Liver (tissue), 9 donors: ENCODE results near the gene MAN1C1. TPM values are rescaled to one million over a fixed set of nuclear protein-coding genes. Genes with fewer than 3 reads are reported as not detected.

Experiments used
- DNase-seq: peaks from one replicate; pipeline ENCODE4 v3.0.0-alpha.2; 2017; ENCODE audit warnings: low spot score
- H3K27ac ChIP-seq, 2 donors: one replicate each; pipeline ENCODE4 v1.7.0; 2013; ENCODE audit warnings: inconsistent platforms in 2 of 2, low read length in 2 of 2, control low read depth in 1 of 2, low read depth in 1 of 2, mild to moderate bottlenecking in 1 of 2
- H3K27me3 ChIP-seq, 4 donors: one replicate each; pipeline versions ENCODE4 v1.6.1 to v1.7.0; 2013; ENCODE audit warnings: low read length in 3 of 4, inconsistent platforms in 1 of 4, mild to moderate bottlenecking in 1 of 4, moderate library complexity in 1 of 4; ENCODE audit not compliant: control insufficient read depth in 4 of 4, insufficient read depth in 4 of 4
- H3K36me3 ChIP-seq, 4 donors: one replicate each; pipeline versions ENCODE4 v1.6.1 to v1.7.0; 2013; ENCODE audit warnings: low read length in 3 of 4, mild to moderate bottlenecking in 3 of 4, low read depth in 1 of 4, moderate library complexity in 1 of 4; ENCODE audit not compliant: control insufficient read depth in 4 of 4, insufficient read depth in 3 of 4
- H3K4me1 ChIP-seq, 4 donors: one replicate each; pipeline versions ENCODE4 v1.6.1 to v1.7.0; 2013; ENCODE audit warnings: low read length in 3 of 4, mild to moderate bottlenecking in 3 of 4, moderate library complexity in 1 of 4; ENCODE audit not compliant: control insufficient read depth in 4 of 4, insufficient read depth in 4 of 4
- H3K4me3 ChIP-seq, 3 donors: one replicate each; pipeline versions ENCODE4 v1.6.1 to v1.7.0; 2013; ENCODE audit warnings: low read length in 3 of 3, control low read depth in 1 of 3, low read depth in 1 of 3, mild to moderate bottlenecking in 1 of 3
- H3K9ac ChIP-seq, 2 donors: one replicate each; pipeline ENCODE4 v1.7.0; 2013; ENCODE audit warnings: low read length in 2 of 2, mild to moderate bottlenecking in 2 of 2, moderate library complexity in 2 of 2, control low read depth in 1 of 2, low read depth in 1 of 2
- H3K9me3 ChIP-seq, 4 donors: one replicate each; pipeline versions ENCODE4 v1.6.1 to v1.7.0; 2013; ENCODE audit warnings: low read length in 3 of 4; ENCODE audit not compliant: control insufficient read depth in 4 of 4
- CTCF ChIP-seq: fragments of 150-350 bp; IDR thresholded peaks from 2 replicates; pipeline ENCODE4 v1.5.1; 2017; ENCODE audit warnings: improper control_type of control experiment, low read depth, low read length; ENCODE audit not compliant: missing input control
- EGR1 ChIP-seq, 2 donors: IDR thresholded peaks; 2 replicates each; pipeline ENCODE4 v1.6.1; 2016 to 2018; ENCODE audit warnings: antibody characterized with exemption in 2 of 2, low read depth in 2 of 2
- FOXA1 ChIP-seq: IDR thresholded peaks from 2 replicates; pipeline ENCODE4 v1.6.1; 2016; ENCODE audit warnings: antibody characterized with exemption
- FOXA2 ChIP-seq: IDR thresholded peaks from 2 replicates; pipeline ENCODE4 v1.6.1; 2016; ENCODE audit warnings: antibody characterized with exemption
- GABPA ChIP-seq, 2 donors: IDR thresholded peaks in 1 of 2; conservative IDR thresholded peaks in 1 of 2; 2 replicates each; pipeline ENCODE4 v1.6.1; 2016; ENCODE audit warnings: antibody characterized with exemption in 2 of 2, mild to moderate bottlenecking in 1 of 2, moderate library complexity in 1 of 2
- HNF4A ChIP-seq, 2 donors: conservative IDR thresholded peaks; 2 replicates each; pipeline ENCODE4 v1.6.1; 2016; ENCODE audit warnings: antibody characterized with exemption in 2 of 2, mild to moderate bottlenecking in 2 of 2
- HNF4G ChIP-seq: IDR thresholded peaks from 2 replicates; pipeline ENCODE4 v1.6.1; 2016; ENCODE audit warnings: antibody characterized with exemption
- NR2F2 ChIP-seq: IDR thresholded peaks from 2 replicates; pipeline ENCODE4 v1.6.1; 2016; ENCODE audit warnings: antibody characterized with exemption
- RAD21 ChIP-seq, 2 donors: IDR thresholded peaks; 2 replicates each; pipeline ENCODE4 v1.6.1; 2016; ENCODE audit warnings: antibody characterized with exemption in 2 of 2, mild to moderate bottlenecking in 2 of 2
- REST ChIP-seq: IDR thresholded peaks from 2 replicates; pipeline ENCODE4 v1.6.1; 2016; ENCODE audit warnings: antibody characterized with exemption, mild to moderate bottlenecking
- RXRA ChIP-seq, 2 donors: IDR thresholded peaks; 2 replicates each; pipeline ENCODE4 v1.6.1; 2017 to 2018; ENCODE audit warnings: antibody characterized with exemption in 2 of 2, mild to moderate bottlenecking in 1 of 2
- SP1 ChIP-seq: IDR thresholded peaks from 2 replicates; pipeline ENCODE4 v1.6.1; 2018; ENCODE audit warnings: antibody characterized with exemption, mild to moderate bottlenecking
- TAF1 ChIP-seq: conservative IDR thresholded peaks from 2 replicates; pipeline ENCODE4 v1.6.1; 2016; ENCODE audit warnings: antibody characterized with exemption, mild to moderate bottlenecking
- YY1 ChIP-seq: IDR thresholded peaks from 2 replicates; pipeline ENCODE4 v1.6.1; 2016; ENCODE audit warnings: antibody characterized with exemption, mild to moderate bottlenecking
- WGBS: extraction: QIAGEN DNeasy Blood & Tissue Kit; methylation state at CpG from one replicate; pipeline ENCODE4 v1.1.7; 2013; 5-methylcytosine and 5-hydroxymethylcytosine counted together
- polyA plus RNA-seq, 2 donors: library from polyadenylated mRNA; stranded (reverse) in 1 of 2; unstranded in 1 of 2; fragments of 200-250 nt in 1 of 2; fragments of >200 nt in 1 of 2; fragmentation: Nextera tagmentation in 1 of 2; extraction: Ambion mirVana in 1 of 2; gene quantifications; one replicate each; pipeline versions ENCODE4 v1.2.1 to v1.2.3, GENCODE V29; 2013 to 2015
- total RNA-seq, 2 donors: library from RNA; depleted of rRNA; stranded (reverse); fragments of >200 nt; gene quantifications; one replicate each; pipeline ENCODE4 v1.2.3, GENCODE V29; 2014
- TF ChIP-seq, protein P1 (sequence below): IDR thresholded peaks from 2 replicates; pipeline ENCODE4 v1.6.1; 2016; ENCODE audit warnings: antibody characterized with exemption
- TF ChIP-seq, protein P2 (sequence below): IDR thresholded peaks from 2 replicates; pipeline ENCODE4 v1.6.1; 2016; ENCODE audit warnings: antibody characterized with exemption
- TF ChIP-seq, protein P3 (sequence below): IDR thresholded peaks from 2 replicates; pipeline ENCODE4 v1.6.1; 2016; ENCODE audit warnings: antibody characterized with exemption
- donor health status: healthy.
- donor health status: healthy.
- donor health status: healthy.
- donor health status: healthy.
- donor health status: healthy.

The MAN1C1 gene
- total and polyA plus RNA-seq, 4 donors: 6.3 to 16.0 (median 8.1) TPM

- 95% methylated on average over 5 of the region's 5 CpGs for WGBS
- Histone ChIP-seq H3K36me3 (peaks cover 0 to 2% (median 0%) of the 10 kb centered on the region in 4 donors), H3K27ac (no peak overlapping the region), H3K4me3 (no peak overlapping the region), H3K4me1 (peaks cover 0 to 5% (median 3%) of the 10 kb centered on the region in 4 donors), H3K9ac (no peak overlapping the region), H3K9me3 (no peaks in the 10 kb centered on the region), H3K27me3 (no peaks in the 10 kb centered on the region)
- no peak for DNase-seq
- no peak for TF ChIP-seq SP1
- no peak for TF ChIP-seq GABPA (IDR thresholded peaks at IDR 0.05 in 1 of 2, conservative IDR thresholded peaks at IDR 0.05 in 1 of 2)
- no peak for TF ChIP-seq FOXA1
- no peak for TF ChIP-seq REST
- no peak for TF ChIP-seq FOXA2
- no peak for TF ChIP-seq EGR1 (IDR thresholded peaks at IDR 0.05; ENCODE audit: low read depth in 2 of 2)
- TF ChIP-seq, protein P1, sequence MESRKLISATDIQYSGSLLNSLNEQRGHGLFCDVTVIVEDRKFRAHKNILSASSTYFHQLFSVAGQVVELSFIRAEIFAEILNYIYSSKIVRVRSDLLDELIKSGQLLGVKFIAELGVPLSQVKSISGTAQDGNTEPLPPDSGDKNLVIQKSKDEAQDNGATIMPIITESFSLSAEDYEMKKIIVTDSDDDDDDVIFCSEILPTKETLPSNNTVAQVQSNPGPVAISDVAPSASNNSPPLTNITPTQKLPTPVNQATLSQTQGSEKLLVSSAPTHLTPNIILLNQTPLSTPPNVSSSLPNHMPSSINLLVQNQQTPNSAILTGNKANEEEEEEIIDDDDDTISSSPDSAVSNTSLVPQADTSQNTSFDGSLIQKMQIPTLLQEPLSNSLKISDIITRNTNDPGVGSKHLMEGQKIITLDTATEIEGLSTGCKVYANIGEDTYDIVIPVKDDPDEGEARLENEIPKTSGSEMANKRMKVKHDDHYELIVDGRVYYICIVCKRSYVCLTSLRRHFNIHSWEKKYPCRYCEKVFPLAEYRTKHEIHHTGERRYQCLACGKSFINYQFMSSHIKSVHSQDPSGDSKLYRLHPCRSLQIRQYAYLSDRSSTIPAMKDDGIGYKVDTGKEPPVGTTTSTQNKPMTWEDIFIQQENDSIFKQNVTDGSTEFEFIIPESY: no peak
- no peak for TF ChIP-seq RAD21 (IDR thresholded peaks at IDR 0.05)
- TF ChIP-seq CTCF: no peak
- TF ChIP-seq, protein P2, sequence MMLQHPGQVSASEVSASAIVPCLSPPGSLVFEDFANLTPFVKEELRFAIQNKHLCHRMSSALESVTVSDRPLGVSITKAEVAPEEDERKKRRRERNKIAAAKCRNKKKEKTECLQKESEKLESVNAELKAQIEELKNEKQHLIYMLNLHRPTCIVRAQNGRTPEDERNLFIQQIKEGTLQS: no peak
- no peak for TF ChIP-seq NR2F2
- no peak for TF ChIP-seq YY1
- TF ChIP-seq TAF1: no peak
Measured at GRCh38 chr1:25703041-25703440, 86.5 kb downstream of the MAN1C1 start.

GRCh38 chr1:25703671-25704266 lies 87.2 kb downstream of the MAN1C1 start:
- whole genome bisulfite sequencing: 89% methylated on average over 6 of the region's 6 CpGs
- H3K36me3 ChIP-seq: peaks cover 0 to 2% (median 0%) of the 10 kb centered on the region in 4 donors
- no peak overlapping the region for H3K9ac ChIP-seq
- H3K4me1 ChIP-seq: peaks cover 0 to 5% (median 3%) of the 10 kb centered on the region in 4 donors
- H3K27me3 ChIP-seq: no peaks in the 10 kb centered on the region
- TF ChIP-seq EGR1 (IDR thresholded peaks at IDR 0.05; ENCODE audit: low read depth in 2 of 2): no peak
- TF ChIP-seq REST: no peak
- TF ChIP-seq FOXA1: no peak
- no peak for TF ChIP-seq NR2F2
- no peak for TF ChIP-seq TAF1
- TF ChIP-seq SP1: no peak
- TF ChIP-seq, protein P3, sequence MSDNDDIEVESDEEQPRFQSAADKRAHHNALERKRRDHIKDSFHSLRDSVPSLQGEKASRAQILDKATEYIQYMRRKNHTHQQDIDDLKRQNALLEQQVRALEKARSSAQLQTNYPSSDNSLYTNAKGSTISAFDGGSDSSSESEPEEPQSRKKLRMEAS: no peak
- no peak for TF ChIP-seq RXRA (IDR thresholded peaks at IDR 0.05)
- no peak for TF ChIP-seq HNF4G
- TF ChIP-seq HNF4A (conservative IDR thresholded peaks at IDR 0.05): no peak
- no peak overlapping the region for H3K27ac ChIP-seq
- no peaks in the 10 kb centered on the region for H3K9me3 ChIP-seq
- H3K4me3 ChIP-seq: no peak overlapping the region
- DNase-seq: no peak
